ENCODE measurements around the gene LDB2. TPM values are rescaled to one million over a fixed set of nuclear protein-coding genes. Genes with fewer than 3 reads are reported as not detected.
"Not testable (repeated sequence)": the region's sequence is repeated elsewhere in the genome, so short reads cannot be mapped to it uniquely, and the experiment has no call there.

Gene LDB2
- total RNA-seq, 1 experiment from 2014 or later: 33.5 TPM

- no peak for DNase-seq (ENCODE audit: low read depth)
Observed at GRCh38 chr4:16545656-16546055, 352.8 kb downstream of the LDB2 start.

- DNase-seq (ENCODE audit: low read depth): no peak
Observed at GRCh38 chr4:16544869-16545268, 353.6 kb downstream of the LDB2 start.

GRCh38 chr4:16544251-16544721 lies 354.2 kb downstream of the LDB2 start:
- DNase-seq (ENCODE audit: low read depth): no peak

- peak; percentile 27 for DNase-seq (ENCODE audit: low read depth)
Observed at GRCh38 chr4:16537926-16538325, 360.5 kb downstream of the LDB2 start.

- peak; percentile 90 for DNase-seq (ENCODE audit: low read depth)
Observed at GRCh38 chr4:16532240-16532970, 366.0 kb downstream of the LDB2 start.

- peak; percentile 48 for DNase-seq (ENCODE audit: low read depth)
Observed at GRCh38 chr4:16530688-16531635, 367.5 kb downstream of the LDB2 start.

GRCh38 chr4:16524911-16525554 lies 373.4 kb downstream of the LDB2 start:
- DNase-seq (ENCODE audit: low read depth): no peak

- no peak for DNase-seq (ENCODE audit: low read depth)
Observed at GRCh38 chr4:16524406-16524805, 374.0 kb downstream of the LDB2 start.

- not testable (repeated sequence) for DNase-seq (ENCODE audit: low read depth)
Observed at GRCh38 chr4:16523526-16523925, 374.9 kb downstream of the LDB2 start.

GRCh38 chr4:16521156-16521915 lies 377.1 kb downstream of the LDB2 start:
- no peak for DNase-seq (ENCODE audit: low read depth)

- peak; percentile 76 for DNase-seq (ENCODE audit: low read depth)
Observed at GRCh38 chr4:16516796-16517439, 381.5 kb downstream of the LDB2 start.

GRCh38 chr4:16513876-16514275 lies 384.6 kb downstream of the LDB2 start:
- DNase-seq (ENCODE audit: low read depth): no peak

GRCh38 chr4:16508968-16509367 lies 389.5 kb downstream of the LDB2 start:
- no peak for DNase-seq (ENCODE audit: low read depth)

GRCh38 chr4:16505726-16506125 lies 392.7 kb downstream of the LDB2 start:
- no peak for DNase-seq (ENCODE audit: low read depth)

GRCh38 chr4:16505267-16505666 lies 393.2 kb downstream of the LDB2 start:
- DNase-seq (ENCODE audit: low read depth): no peak

GRCh38 chr4:16503421-16504100 lies 394.9 kb downstream of the LDB2 start:
- no peak for DNase-seq (ENCODE audit: low read depth)

GRCh38 chr4:16498978-16499377 lies 399.5 kb downstream of the LDB2 start:
- no peak for DNase-seq (ENCODE audit: low read depth)

- DNase-seq (ENCODE audit: low read depth): peak; percentile 74
Observed at GRCh38 chr4:16496501-16496900, 401.9 kb downstream of the LDB2 start.

- DNase-seq (ENCODE audit: low read depth): peak; percentile 7
Observed at GRCh38 chr4:16492872-16493271, 405.6 kb downstream of the LDB2 start.

- no peak for DNase-seq (ENCODE audit: low read depth)
Observed at GRCh38 chr4:16489226-16489625, 409.2 kb downstream of the LDB2 start.

Data from M059J (cell line).